Stimulated activated CD4-positive, alpha-beta T cell treated with anti-CD3 and anti-CD28 coated beads, Interleukin-1b, Interleukin-23, amount 100 ng/mL, for 1 hour (primary cell): ENCODE data around the gene MUC12.
A peak's percentile ranks its signal among the peaks of the same experiment; 100 is the strongest.
"Not testable (repeated sequence)": the region's sequence is repeated elsewhere in the genome, so short reads cannot be mapped to it uniquely, and the experiment has no call there.

ENCODE experiments used
- DNase-seq, 2 donors: peaks; one replicate each; pipeline ENCODE4 v3.0.0-alpha.2; 2020; ENCODE audit warnings: low read depth in 2 of 2

MUC12 gene

DNA sequence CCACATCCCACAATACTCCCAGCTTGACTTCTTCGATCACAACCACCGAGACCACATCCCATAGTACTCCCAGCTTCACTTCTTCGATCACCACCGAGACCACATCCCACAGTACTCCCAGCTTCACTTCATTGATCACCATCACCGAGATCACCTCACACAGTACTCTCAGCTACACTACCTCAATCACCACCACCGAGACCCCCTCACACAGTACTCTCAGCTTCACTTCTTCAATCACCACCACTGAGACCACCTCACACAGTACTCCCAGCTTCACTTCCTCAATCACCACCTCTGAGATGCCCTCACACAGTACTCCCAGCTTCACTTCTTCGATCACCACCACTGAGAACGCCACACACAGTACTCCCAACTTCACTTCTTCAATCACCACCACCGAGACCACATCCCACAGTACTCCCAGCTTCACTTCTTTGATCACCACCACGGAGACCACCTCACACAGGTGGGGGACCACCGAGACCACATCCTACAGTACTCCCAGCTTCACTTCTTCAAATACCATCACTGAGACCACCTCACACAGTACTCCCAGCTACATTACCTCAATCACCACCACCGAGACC is 11.4 kb upstream of the MUC12 start:
- no peak for DNase-seq

DNA sequence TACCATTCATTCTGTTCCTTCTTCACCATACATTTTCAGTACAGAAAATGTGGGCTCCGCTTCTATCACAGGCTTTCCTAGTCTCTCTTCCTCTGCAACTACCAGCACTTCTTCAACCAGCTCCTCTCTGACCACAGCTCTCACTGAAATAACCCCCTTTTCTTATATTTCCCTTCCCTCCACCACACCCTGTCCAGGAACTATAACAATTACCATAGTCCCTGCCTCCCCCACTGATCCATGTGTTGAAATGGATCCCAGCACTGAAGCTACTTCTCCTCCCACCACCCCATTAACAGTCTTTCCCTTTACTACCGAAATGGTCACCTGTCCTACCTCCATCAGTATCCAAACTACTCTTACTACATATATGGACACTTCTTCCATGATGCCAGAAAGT is 9.5 kb upstream of the MUC12 start:
- no peak for DNase-seq

DNA sequence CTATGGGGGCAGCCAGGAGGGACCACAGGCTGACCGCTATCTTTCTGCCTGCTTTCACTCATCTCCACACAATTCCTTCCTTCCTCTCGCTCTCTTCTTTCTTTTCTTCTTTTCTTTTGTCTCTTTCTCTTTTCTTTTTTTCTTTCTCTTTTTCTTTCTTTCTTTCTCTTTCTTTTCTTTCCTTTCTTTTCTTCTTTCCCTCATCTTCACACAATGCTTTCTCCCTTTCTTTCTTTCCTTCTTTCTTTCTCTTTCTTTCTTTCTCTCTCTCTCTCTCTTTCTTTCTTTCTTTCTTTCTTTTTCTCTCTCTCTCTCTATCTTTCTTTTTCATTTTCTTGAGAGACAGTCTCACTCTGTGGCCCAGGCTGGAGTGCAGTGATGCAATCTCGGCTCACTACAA is 6.8 kb upstream of the MUC12 start:
- no peak for DNase-seq

DNA sequence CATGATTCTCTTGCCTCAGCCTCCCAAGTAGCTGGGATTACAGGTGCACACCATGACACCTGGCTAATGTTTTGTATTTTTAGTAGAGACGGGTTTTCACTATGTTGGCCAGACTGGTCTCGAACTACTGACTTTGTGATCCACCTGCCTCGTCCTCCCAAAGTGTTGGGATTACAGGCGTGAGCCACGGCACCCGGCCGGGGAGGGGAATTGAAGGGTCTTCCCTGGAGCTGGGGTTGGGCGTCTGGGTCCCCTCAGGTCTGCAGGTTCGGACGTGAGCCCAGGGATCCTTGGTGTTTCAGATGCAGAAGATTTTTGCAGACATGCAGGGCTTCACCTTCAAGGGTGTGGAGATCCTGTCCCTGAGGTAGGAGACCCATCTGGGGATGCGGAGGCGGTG is 6.0 kb upstream of the MUC12 start:
- no peak for DNase-seq

DNA sequence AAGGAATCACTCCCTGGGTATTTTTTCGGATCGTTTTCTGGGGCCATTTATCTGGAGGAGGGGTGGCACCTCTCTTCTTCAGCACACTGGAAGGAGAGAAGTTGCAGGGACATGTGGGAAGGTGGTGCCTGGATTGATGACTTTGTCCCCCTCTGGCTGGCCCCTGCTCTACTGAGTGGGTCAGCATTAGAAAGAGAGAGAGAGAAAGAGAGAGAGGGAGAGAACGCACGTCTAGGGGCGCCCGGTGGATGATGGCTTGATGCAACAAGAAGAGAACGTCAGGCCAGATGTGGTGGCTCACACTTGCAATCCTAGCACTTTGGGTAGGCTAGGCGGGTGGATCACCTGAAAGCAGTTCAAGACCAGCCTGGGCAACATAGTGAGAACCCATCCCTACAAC is 5.5 kb upstream of the MUC12 start:
- no peak for DNase-seq

DNA sequence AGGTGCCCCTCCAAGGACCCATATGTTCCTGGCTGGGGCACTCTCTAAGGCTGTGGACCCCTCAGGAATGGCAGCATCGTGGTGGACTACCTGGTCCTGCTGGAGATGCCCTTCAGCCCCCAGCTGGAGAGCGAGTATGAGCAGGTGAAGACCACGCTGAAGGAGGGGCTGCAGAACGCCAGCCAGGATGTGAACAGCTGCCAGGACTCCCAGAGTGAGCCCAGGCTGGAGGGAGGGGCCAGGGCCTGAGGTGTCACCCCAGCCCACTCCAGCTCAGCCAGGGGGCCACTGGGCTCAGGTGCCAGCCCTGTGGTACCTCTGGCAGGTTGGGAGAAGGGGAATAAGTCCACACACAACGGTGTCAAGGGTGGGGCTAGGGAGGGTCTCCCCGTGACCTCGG is 4.7 kb upstream of the MUC12 start:
- no peak for DNase-seq

DNA sequence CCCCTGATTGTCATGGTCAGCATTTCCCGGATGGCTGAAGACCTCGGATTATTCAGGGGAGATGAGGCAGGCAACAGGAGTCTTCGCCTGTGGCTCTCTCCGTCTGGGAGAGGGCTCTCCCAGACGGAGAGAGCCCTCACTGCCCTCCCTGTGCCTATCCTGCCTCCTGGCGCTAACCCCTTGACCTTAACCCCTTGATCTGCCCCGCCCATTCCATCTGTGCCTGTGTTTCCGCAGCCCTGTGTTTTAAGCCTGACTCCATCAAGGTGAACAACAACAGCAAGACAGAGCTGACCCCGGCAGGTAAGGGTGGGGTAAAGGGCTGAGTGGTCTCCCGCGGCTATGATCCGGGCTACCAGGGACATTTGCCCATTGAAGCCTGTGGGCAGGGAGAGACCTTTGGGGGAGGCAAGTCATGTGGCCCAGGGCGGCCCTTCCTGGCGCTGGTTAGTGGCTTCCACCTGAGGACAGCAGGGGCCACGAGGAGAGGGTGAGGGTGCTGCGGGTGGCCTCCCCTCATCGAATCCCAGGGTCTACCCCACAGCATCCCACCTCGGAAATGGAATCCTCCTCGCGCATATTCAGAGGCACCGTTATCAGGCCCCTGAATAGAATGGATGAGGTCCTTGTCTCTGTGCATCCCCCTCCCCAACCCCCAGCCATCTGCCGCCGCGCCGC is 4.2 kb upstream of the MUC12 start:
- no peak for DNase-seq

DNA sequence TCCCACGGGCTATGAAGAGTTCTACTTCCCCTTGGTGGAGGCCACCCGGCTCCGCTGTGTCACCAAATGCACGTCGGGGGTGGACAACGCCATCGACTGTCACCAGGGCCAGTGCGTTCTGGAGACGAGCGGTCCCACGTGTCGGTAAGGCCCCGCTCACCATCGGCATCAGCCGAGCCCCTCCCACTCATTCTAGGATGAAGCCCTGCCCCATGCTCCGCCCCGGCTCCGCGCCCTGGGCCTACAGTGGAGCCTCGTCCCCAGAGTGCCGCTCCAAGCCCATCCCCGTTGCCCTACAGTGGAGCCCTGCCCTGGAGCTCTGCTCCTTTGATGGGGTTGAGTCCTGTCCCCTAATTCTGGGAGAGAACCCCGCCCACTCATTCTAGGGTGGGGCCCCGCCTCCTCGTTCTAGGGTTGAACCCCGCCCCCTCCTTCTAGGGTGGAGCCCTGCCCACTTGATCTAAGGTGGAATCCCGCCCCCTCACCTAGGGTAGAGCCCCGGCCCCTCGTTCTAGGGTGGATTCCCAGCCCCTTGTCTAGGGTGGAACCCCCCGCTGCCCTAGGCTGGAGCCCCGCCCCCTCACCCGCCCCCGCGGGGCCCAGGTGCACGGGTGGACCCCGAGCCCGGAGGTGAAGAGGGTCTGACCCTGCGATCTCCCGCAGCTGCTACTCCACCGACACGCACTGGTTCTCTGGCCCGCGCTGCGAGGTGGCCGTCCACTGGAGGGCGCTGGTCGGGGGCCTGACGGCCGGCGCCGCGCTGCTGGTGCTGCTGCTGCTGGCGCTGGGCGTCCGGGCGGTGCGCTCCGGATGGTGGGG is 3.4 kb upstream of the MUC12 start:
- DNase-seq = peak; percentile 32 to 63

DNA sequence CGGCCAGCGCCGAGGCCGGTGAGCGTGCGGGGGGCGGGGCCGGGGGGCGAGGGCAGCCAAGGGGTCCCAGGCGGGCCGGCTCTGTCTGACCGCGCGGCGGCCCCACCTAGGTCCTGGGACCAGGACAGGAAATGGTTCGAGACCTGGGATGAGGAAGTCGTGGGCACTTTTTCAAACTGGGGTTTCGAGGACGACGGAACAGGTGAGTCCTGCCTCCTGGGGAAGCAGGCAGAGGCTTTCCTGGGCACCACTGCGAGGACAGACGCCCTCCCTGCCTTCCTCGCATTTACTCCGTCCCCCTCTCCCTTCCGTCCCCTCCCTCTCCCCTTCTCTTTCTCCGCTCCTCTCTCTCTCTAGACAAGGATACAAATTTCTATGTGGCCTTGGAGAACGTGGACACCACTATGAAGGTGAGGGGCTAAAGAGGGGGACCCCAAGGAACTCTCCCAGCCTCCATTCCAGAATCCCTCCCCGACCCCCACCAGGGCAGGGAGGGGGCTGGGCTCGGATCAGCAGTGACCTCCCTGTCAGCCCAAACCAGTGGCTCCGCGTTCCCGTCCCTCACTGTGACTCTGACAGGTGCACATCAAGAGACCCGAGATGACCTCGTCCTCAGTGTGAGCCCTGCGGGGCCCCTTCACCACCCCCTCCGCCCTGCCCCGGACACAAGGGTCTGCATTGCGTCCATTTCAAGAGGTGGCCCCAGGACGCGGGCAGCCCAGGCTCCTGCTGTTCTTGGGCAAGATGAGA is 2.6 kb upstream of the MUC12 start:
- DNase-seq = no peak

DNA sequence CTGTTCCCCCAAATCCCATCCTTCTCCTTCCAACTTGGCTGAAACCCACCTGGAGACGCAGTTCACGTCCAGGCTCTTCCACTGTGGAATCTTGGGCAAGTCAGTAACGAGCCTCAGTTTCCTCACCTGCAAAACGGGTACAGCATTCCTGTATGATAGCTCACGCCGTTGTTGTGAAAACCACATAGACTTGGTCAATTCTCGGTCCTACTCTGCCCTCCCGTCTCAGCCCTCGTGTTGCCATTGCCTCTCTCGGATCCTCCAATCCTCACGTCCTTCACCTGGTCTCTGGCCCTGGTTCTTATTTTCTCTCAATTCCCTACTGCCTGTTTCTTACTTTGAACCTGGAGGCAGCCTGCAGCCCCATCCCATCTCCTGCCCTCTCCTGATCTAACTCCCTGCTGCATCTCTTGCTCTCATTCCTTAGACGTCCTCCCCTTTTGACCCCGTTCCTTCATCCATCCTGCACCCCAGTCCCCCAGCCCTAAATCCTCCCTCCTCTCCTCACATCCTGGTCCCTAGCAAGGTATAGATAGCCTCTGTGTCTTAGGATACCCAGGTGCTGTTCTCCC is 2.0 kb upstream of the MUC12 start:
- DNase-seq = no peak

DNA sequence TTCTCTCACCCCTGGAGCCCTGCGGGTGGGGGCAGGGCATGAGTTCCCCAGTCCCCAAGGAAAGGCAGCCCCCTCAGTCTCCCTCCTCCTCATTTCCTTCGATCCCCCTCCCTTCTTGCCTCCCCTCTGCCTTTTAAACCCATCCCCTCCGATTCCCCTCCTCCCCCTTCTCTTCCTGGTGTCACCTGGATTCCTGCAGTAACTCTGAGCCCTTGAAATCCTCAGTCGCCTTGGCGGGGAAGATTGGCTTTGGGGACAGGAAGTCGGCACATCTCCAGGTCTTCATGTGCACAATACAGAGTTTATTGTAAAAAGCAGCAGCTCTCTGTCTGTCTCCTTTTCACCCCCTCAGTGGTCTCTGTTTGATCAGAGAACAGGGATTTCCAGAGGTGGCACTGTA is 1.3 kb upstream of the MUC12 start:
- no peak for DNase-seq

DNA sequence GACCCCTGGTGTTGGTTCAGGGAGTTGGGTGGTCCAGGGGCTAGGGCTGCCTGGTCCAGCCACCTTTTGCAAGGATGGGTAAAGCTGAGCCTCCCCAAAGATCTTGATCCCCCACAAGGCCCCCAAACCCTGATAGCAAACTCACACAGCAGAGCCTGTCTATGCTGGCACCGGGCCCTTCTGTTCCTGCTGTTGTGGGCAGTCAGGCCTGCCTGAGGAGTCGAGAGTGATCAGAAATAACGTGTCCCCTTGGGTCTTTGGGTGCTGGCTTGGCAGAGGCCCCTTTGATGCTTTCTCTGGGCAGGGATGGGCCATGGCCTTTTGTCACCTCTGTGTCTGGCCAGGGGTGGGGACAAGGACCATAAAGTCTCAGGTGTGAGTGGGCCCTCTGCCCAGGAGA is 715 bp upstream of the MUC12 start:
- no peak for DNase-seq

DNA sequence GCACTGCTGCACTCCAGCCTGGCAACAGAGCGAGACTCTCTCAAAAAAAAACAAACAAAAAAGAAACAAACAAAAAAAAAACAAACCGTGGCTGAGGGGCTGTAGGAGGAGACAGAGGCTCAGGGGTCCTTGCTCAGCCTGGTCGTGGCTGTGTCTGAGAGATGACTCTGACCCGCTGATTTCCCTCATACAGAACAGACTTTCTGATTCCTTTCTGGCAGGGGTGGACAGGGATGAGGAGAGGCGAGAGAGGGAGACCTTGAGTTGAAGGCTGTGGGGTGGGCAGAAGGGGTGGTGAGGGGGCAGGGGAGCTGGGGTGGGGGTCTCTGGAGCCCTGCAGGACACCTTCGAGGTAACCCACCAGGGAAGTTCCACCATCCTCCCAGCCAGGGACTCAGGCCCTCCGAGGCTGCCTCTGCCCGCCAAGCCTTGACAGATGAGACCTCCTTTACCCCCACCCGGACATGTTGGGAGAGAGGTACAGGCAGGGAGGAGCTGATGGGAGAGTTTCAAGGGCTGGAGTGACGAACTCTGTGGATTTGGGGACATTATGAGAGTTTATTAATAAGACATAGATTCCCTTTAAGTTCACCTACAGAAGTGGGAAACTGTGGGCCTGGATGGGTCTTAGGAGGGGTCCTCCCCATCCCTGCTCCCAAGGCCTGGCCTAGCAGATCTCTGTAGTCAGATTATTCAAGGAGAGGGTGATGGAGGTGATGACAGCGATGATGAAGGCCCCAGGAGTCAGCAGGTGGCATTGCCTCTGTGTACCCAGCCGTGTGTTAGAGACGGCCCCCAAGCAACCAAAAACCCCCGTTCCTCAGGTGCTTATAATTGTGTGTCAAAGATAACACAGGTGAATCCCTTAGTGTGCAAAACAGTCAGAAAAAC is 2.0 kb downstream of the MUC12 start:
- DNase-seq = no peak

DNA sequence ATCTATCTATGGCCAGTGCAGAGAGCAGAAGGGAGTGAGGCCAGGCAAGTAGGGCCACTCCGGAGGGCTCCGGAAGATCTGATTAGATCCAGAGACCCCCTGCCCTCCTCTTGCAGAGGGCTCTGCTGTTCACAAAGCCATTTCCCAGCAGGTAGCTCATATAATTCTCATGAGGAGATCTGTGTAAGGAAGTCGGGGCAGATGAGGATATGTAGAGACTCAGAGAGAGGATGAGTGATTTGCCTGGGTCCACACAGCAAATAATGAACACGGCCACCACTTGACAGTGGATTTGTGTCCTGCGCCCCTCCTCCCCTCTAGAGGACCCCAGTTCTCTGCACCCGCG is 2.6 kb downstream of the MUC12 start:
- no peak for DNase-seq

DNA sequence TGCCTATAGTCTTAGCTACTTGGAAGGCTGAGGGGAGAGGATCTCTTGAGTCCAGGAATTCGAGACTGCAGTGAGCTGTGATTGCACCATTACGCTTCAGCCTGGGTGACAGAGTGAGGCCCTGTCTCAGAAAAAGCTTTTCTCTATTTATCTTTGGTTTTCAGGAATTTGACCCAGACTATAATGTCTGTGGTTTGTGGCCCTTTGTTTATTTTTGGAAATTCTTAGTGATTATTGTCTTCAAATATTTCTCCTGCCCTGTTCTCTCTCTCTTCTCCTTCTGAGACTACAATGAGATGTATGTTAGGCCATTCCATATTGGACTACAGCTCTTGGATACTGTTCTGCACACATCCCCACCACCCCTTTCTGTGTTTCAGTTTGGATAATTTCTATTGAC is 4.7 kb downstream of the MUC12 start:
- DNase-seq = no peak

DNA sequence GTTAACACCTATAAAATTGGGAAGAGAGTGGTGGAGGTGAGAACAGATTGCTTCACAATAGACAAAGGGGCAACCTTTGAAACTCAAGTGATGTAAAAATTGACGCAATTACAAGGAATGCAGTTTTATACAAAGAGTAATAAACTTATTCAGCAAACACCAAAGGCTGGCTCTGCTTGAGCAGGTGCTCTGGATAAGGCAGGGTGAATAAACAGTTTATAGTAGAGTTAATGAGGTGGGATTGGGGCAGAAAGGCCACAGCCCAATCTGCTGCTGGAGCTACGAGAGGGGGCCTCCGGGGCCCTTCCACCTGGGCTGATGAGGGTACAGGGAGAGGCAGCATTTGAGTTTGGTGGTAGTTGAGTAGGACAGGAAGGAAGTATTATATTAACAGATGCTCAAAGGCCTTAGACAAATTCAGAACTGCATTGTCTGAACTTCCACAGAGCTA is 6.0 kb downstream of the MUC12 start:
- DNase-seq = no peak

DNA sequence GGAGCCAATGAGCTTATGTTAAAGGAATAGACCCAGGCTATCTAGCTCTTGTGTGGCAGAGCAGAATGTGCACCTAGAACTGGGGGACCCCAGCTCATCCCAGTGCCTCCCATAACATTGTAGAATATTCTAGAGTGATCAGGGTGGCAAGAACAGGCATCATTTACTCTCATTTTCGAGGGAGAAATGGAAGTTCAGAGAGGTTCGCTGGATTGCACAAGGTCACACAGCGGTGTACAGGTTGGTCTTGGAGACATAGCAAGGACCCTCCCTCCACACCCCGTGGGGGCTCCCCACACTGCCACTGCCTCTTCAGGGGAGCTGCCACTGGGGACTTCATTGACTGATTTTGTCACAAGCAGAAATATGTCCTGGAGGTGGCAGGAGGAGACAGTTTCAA is 8.9 kb downstream of the MUC12 start:
- DNase-seq = no peak

DNA sequence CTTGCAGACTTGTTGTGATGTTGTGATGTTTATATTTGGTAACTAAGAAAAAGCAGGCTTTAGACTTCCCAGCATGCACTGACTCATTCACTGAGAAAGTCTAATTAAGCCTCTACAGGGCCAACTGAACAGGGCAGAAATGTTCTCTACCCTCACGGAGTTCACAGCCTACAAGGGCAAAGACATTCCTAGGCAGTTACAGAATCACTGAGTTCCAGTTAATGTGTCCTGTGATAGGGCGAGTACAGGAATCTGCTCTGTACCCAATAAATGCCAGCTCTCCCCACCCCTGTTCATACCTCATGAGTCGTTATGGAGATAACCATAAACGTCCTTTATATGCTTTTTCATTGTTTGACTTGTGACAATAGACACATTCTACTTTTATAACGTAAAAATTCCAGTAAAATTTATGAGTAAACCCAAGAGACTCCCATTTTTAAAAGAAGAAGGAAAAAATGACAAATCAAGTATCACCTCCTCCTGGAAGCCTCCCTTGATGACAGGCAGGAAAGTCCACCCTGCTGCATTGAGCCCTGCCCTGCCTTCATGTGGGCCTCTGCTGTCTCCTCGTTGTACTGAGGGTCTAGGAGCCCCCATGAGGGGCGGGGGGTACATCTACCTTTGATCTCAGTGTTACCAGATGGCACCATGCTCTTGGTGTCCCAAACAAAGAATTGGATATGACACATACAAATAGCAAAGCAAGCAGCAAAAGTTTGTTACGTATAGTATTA is 14.3 kb downstream of the MUC12 start:
- DNase-seq = no peak

DNA sequence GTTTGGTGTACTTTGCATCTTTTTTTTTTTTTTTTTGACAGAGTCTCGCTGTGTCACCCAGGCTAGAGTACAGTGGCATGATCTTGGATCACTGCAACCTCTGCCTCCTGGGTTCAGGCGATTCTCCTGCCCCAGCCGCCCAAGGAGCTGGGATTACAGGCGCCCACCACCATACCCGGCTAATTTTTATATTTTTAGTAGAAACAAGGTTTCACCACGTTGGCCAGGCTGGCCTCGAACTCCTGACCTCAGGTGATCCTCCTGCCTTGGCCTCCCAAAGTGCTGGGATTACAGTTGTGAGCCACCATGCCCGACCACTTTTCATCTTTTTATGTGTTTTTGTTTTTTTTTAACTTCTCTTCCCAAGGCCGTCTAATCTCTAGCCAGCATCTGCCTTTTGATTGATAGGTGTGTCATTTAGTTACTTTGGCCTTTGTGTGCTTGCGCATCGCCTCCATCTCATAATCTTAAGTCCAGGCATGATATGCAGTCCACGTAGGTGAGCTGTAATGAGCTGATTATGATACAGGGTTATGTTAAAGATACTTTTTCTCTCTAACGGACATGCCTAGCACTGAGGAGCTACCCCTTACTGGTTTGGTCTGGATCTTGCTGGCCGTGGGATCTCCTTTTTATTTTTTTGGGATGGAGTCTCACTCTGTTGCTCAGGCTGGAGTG is 15.0 kb downstream of the MUC12 start:
- DNase-seq = not testable (repeated sequence)
